Ectodermal cell (in vitro differentiated cells): ENCODE measurements around the gene LUC7L2. TPM values are rescaled to one million over a fixed set of nuclear protein-coding genes. Genes with fewer than 3 reads are reported as not detected.
"Not testable (repeated sequence)": the region's sequence is repeated elsewhere in the genome, so short reads cannot be mapped to it uniquely, and the experiment has no call there.

Experiments
- H3K27ac ChIP-seq: 2 replicates; pipeline ENCODE4 v1.7.0; 2013; ENCODE audit warnings: mild to moderate bottlenecking, low read depth, low read length; ENCODE audit not compliant: insufficient read depth, poor library complexity, severe bottlenecking
- H3K27me3 ChIP-seq: 2 replicates; pipeline ENCODE4 v1.7.0; 2013; ENCODE audit warnings: mild to moderate bottlenecking, low read length; ENCODE audit not compliant: insufficient read depth, control insufficient read depth, poor library complexity, severe bottlenecking
- H3K36me3 ChIP-seq: one replicate; pipeline ENCODE4 v1.7.0; 2013; ENCODE audit warnings: low read length; ENCODE audit not compliant: control insufficient read depth, insufficient read depth
- H3K4me1 ChIP-seq: one replicate; pipeline ENCODE4 v1.7.0; 2013; ENCODE audit warnings: low read length; ENCODE audit not compliant: control insufficient read depth, insufficient read depth
- H3K4me3 ChIP-seq: 2 replicates; pipeline ENCODE4 v1.7.0; 2013; ENCODE audit warnings: low read depth, low read length, control low read depth; ENCODE audit not compliant: insufficient read depth
- H3K9me3 ChIP-seq: 2 replicates; pipeline ENCODE4 v1.7.0; 2013; ENCODE audit warnings: mild to moderate bottlenecking, low read length, moderate library complexity; ENCODE audit not compliant: control insufficient read depth
- WGBS, 2 experiments: methylation state at CpG; one replicate each; pipeline ENCODE4 v1.1.7; 2013; ENCODE audit warnings: missing lambda C conversion rate in 2 of 2; 5-methylcytosine and 5-hydroxymethylcytosine counted together
- polyA plus RNA-seq, 4 experiments: library from polyadenylated mRNA; stranded (reverse); fragments of 50-300 nt; gene quantifications; one replicate each; pipeline ENCODE4 v1.2.3, GENCODE V29; 2013

Gene LUC7L2
- polyA plus RNA-seq (2013, experiment 1 of 4), result 83.7 TPM
- 82.8 TPM for polyA plus RNA-seq (2013, experiment 2 of 4)
- 56.9 TPM for polyA plus RNA-seq (2013, experiment 3 of 4)
- 63.0 TPM for polyA plus RNA-seq (2013, experiment 4 of 4)

- no peaks in the 10 kb centered on the region for H3K27me3 ChIP-seq
- H3K4me3 ChIP-seq, result peak within 1 kb of the TSS; percentile 72
- H3K36me3 ChIP-seq, result no peaks in the 10 kb centered on the region
- H3K9me3 ChIP-seq, result no peaks in the 10 kb centered on the region
- WGBS, 2 experiments, result 0% methylated on average over 98 of the region's 98 CpGs
- peak within 1 kb of the TSS; percentile 94 for H3K27ac ChIP-seq
- peaks cover 5% of the 10 kb centered on the region for H3K4me1 ChIP-seq
Measured at GRCh38 chr7:139359366-139360209, at the start of gene LUC7L2. LUC7L2 (plus strand) TSS chr7:139359894; CDS start chr7:139360262, 368 bp downstream.

- Histone ChIP-seq H3K27ac (no peak overlapping the region), H3K27me3 (no peaks in the 10 kb centered on the region), H3K4me1 (no peaks in the 10 kb centered on the region), H3K9me3 (no peaks in the 10 kb centered on the region), H3K36me3 (no peaks in the 10 kb centered on the region), H3K4me3 (no peak overlapping the region)
- WGBS, 2 experiments, result 96% methylated on average over 5 of the region's 5 CpGs
Measured at GRCh38 chr7:139317939-139318505, 41.7 kb upstream of the LUC7L2 start.

- Histone ChIP-seq H3K27ac (no peak overlapping the region), H3K4me1 (no peaks in the 10 kb centered on the region), H3K27me3 (no peaks in the 10 kb centered on the region), H3K36me3 (no peaks in the 10 kb centered on the region), H3K9me3 (no peaks in the 10 kb centered on the region), H3K4me3 (no peak overlapping the region)
- WGBS, 2 experiments, result 84 to 85% methylated on average over 11 of the region's 11 CpGs
Measured at GRCh38 chr7:139321071-139321745, 38.5 kb upstream of the LUC7L2 start.

- not testable (repeated sequence) for H3K9me3 ChIP-seq, H3K4me3 ChIP-seq, H3K27ac ChIP-seq, H3K27me3 ChIP-seq, H3K36me3 ChIP-seq, H3K4me1 ChIP-seq
- 95 to 96% methylated on average over 10 to 11 of the region's 11 CpGs for whole genome bisulfite sequencing, 2 experiments
Measured at GRCh38 chr7:139324709-139325108, 35.0 kb upstream of the LUC7L2 start.

- H3K27ac ChIP-seq, result no peak overlapping the region
- H3K4me3 ChIP-seq, result no peak overlapping the region
- no peaks in the 10 kb centered on the region for H3K9me3 ChIP-seq
- no peaks in the 10 kb centered on the region for H3K4me1 ChIP-seq
- 75 to 86% methylated on average over 2 of the region's 2 CpGs for WGBS, 2 experiments
- no peaks in the 10 kb centered on the region for H3K36me3 ChIP-seq
- H3K27me3 ChIP-seq, result no peaks in the 10 kb centered on the region
Measured at GRCh38 chr7:139328375-139328774, 31.3 kb upstream of the LUC7L2 start.

GRCh38 chr7:139329119-139329518 is 30.6 kb upstream of the LUC7L2 start:
- Histone ChIP-seq H3K9me3 (no peaks in the 10 kb centered on the region), H3K36me3 (no peaks in the 10 kb centered on the region), H3K27ac (no peak overlapping the region), H3K27me3 (no peaks in the 10 kb centered on the region), H3K4me3 (no peak overlapping the region), H3K4me1 (no peaks in the 10 kb centered on the region)
- 72 to 85% methylated on average over 2 of the region's 2 CpGs for WGBS, 2 experiments

- no peak overlapping the region for H3K4me3 ChIP-seq
- 92 to 96% methylated on average over 3 of the region's 3 CpGs for WGBS, 2 experiments
- H3K27ac ChIP-seq, result no peak overlapping the region
- no peaks in the 10 kb centered on the region for H3K36me3 ChIP-seq
- H3K9me3 ChIP-seq, result no peaks in the 10 kb centered on the region
- no peaks in the 10 kb centered on the region for H3K4me1 ChIP-seq
- H3K27me3 ChIP-seq, result no peaks in the 10 kb centered on the region
Measured at GRCh38 chr7:139330333-139331030, 29.2 kb upstream of the LUC7L2 start.

GRCh38 chr7:139332697-139333359 is 26.9 kb upstream of the LUC7L2 start:
- Histone ChIP-seq H3K4me1 (no peaks in the 10 kb centered on the region), H3K27me3 (peaks cover 1% of the 10 kb centered on the region), H3K36me3 (no peaks in the 10 kb centered on the region), H3K27ac (no peak overlapping the region), H3K4me3 (no peak overlapping the region), H3K9me3 (no peaks in the 10 kb centered on the region)
- WGBS, 2 experiments, result 93 to 95% methylated on average over 5 of the region's 5 CpGs

GRCh38 chr7:139333443-139333842 is 26.3 kb upstream of the LUC7L2 start:
- not testable (repeated sequence) for H3K4me3 ChIP-seq, H3K27ac ChIP-seq, H3K36me3 ChIP-seq, H3K4me1 ChIP-seq, H3K9me3 ChIP-seq, H3K27me3 ChIP-seq
- WGBS, 2 experiments, result 89 to 94% methylated on average over 13 of the region's 13 CpGs
